ENCODE measurements around the gene ZNF654. TPM values are rescaled to one million over a fixed set of nuclear protein-coding genes. Genes with fewer than 3 reads are reported as not detected.
"Not testable (repeated sequence)": the region's sequence is repeated elsewhere in the genome, so short reads cannot be mapped to it uniquely, and the experiment has no call there.

ZNF654 gene
- 10 to 100 TPM; 12.5 to 18.1 TPM for total RNA-seq

DNA sequence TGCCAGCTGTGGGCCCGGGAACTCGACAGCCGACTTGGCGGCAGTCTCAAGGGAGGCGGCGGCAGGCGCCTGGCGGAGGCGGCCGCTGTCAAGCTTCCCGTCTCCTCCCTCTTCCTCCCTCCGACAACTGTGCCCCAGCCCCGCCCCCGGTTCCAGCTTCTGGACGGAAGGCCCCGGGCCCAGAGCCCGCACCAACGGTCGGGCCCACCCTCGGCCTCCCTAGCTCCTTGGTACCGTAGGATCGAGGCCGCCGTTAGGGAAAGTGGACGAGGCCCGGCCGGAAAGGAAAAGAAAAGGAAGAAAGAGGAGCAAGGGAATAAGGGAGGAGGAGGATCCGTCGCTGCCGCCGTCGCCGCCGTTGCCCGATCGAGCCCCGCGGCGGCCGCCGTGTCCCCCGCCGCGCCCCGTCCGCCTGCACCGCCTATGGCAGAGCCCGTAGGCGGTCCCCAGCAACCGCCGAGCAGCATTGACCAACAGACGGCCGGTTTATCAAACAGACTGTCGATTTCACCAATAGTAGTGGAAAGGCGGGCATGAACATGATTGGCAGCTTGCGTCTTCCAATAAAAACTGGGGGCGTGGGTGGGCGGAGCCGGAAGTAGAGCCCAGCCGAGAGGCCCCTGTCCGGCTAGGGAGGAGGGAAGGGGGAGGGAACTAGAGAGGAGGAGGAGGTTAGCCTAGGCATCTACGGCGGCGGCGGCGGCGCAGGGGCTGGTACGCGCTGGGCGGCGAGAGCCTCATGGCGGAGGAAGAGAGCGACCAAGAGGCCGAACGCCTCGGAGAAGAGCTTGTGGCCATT lies at the start of gene ZNF654, which contains the start of gene CGGBP1:
ZNF654 (plus strand) TSS at position 675 of the 799 bp plus-strand sequence; CDS start at position 740, 65 bp downstream.
CGGBP1 (minus strand) TSS at position 425 of the 799 bp plus-strand sequence. CDS start 3,029 bp downstream, outside the sequence.
- intact Hi-C loops (cut with DNase I) = loop anchor here (1.0 to 10.0 kb wide), 2 partner anchors 56 to 91 kb away; partner anchors contain the start of gene C3orf38
- Histone ChIP-seq H3K4me3 (peak within 1 kb of the TSS; percentile 90 to 93), H3K4me1 (replicated peaks) (no peaks in the 10 kb centered on the region), H3K9me3 (no peaks in the 10 kb centered on the region), H3K27ac (peak within 1 kb of the TSS; percentile 94 to 98), H3K27me3 (replicated peaks; ENCODE audit: insufficient read depth) (no peaks in the 10 kb centered on the region), H3K36me3 (no peaks in the 10 kb centered on the region)
- peak; percentile 98 for DNase-seq (ENCODE audit: low spot score)
- under 1% methylated on average over 76 of the region's 76 CpGs for WGBS
- TF ChIP-seq POLR2A (IDR thresholded peaks at IDR 0.05) = peak; percentile 89
- TF ChIP-seq, protein P1, sequence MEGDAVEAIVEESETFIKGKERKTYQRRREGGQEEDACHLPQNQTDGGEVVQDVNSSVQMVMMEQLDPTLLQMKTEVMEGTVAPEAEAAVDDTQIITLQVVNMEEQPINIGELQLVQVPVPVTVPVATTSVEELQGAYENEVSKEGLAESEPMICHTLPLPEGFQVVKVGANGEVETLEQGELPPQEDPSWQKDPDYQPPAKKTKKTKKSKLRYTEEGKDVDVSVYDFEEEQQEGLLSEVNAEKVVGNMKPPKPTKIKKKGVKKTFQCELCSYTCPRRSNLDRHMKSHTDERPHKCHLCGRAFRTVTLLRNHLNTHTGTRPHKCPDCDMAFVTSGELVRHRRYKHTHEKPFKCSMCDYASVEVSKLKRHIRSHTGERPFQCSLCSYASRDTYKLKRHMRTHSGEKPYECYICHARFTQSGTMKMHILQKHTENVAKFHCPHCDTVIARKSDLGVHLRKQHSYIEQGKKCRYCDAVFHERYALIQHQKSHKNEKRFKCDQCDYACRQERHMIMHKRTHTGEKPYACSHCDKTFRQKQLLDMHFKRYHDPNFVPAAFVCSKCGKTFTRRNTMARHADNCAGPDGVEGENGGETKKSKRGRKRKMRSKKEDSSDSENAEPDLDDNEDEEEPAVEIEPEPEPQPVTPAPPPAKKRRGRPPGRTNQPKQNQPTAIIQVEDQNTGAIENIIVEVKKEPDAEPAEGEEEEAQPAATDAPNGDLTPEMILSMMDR (IDR thresholded peaks at IDR 0.05) = peak in 1 of 4 experiments; percentile 3
- TF ChIP-seq POLR2AphosphoS5 (IDR thresholded peaks at IDR 0.05) = peak; percentile 93

DNA sequence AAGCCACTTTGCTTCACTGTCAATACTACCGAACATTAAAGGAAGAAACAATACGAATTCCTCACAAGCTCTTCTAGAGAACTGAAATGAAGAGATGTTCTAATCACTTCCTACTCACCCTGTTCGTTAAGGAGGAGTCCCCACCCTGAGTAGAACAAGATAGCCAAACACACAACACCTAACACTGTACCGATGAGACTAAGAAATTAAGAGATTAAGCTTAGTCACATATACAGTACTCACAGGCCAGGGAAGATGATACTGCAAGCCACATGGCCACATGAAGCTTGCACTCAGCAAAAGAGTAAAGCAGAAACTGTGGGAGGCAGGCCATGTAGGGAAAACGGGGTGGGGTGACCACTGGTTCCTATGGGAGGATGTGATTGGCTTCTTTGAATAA lies 48.2 kb upstream of the ZNF654 start:
- no peak for DNase-seq (ENCODE audit: low spot score)
- WGBS = 84% methylated on average over 5 of the region's 5 CpGs
- intact Hi-C loops (cut with DNase I) = no loop called here

GRCh38 chr3:88013592-88013991 lies 45.5 kb upstream of the ZNF654 start:
- Histone ChIP-seq H3K27me3 (replicated peaks; ENCODE audit: insufficient read depth) (no peaks in the 10 kb centered on the region), H3K4me1 (replicated peaks) (no peaks in the 10 kb centered on the region), H3K27ac (no peak overlapping the region), H3K4me3 (no peak overlapping the region), H3K9me3 (no peaks in the 10 kb centered on the region), H3K36me3 (no peaks in the 10 kb centered on the region)
- 32% methylated on average over 2 of the region's 2 CpGs for WGBS
- no peak for TF ChIP-seq POLR2A (IDR thresholded peaks at IDR 0.05)
- TF ChIP-seq, protein P1 (IDR thresholded peaks at IDR 0.05) = no peak
- no peak for TF ChIP-seq POLR2AphosphoS5 (IDR thresholded peaks at IDR 0.05)
- DNase-seq (ENCODE audit: low spot score) = no peak
- intact Hi-C loops (cut with DNase I) = no loop called here

More for the DNA sequence above, 48.2 kb upstream of the ZNF654 start:
- Histone ChIP-seq H3K4me3 (no peak overlapping the region), H3K9me3 (no peaks in the 10 kb centered on the region), H3K27me3 (replicated peaks; ENCODE audit: insufficient read depth) (no peaks in the 10 kb centered on the region), H3K27ac (no peak overlapping the region), H3K4me1 (replicated peaks) (no peaks in the 10 kb centered on the region), H3K36me3 (no peaks in the 10 kb centered on the region)
- no peak for TF ChIP-seq POLR2A (IDR thresholded peaks at IDR 0.05)
- TF ChIP-seq, protein P1 (IDR thresholded peaks at IDR 0.05) = no peak
- no peak for TF ChIP-seq POLR2AphosphoS5 (IDR thresholded peaks at IDR 0.05)

GRCh38 chr3:88015656-88016055 lies 43.4 kb upstream of the ZNF654 start:
- H3K27ac ChIP-seq; H3K27me3 ChIP-seq (replicated peaks; ENCODE audit: insufficient read depth); H3K4me3 ChIP-seq; H3K9me3 ChIP-seq; DNase-seq (ENCODE audit: low spot score); H3K36me3 ChIP-seq; H3K4me1 ChIP-seq (replicated peaks); intact Hi-C loops (cut with DNase I): not testable (repeated sequence)
- WGBS = 98% methylated on average over 19 of the region's 35 CpGs

DNA sequence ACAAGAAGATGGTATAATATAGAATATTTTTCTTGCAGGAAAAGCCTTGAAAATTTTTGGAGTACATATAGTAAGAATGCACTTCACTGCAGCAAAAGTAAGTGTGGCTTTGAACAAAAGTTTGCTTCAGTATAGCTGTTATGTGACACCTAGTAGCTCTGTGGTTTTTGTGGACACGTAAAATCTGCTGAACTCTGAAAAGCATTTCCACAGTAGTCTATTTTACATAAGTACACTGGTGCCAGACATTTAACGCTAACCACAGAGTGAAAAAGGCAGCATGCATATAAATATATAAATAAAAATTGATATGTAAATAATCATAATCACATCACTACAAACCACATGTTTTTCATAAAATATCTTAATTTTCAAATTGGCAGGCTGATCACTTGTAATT lies 40.0 kb upstream of the ZNF654 start:
- Histone ChIP-seq H3K27ac (no peak overlapping the region), H3K36me3 (no peaks in the 10 kb centered on the region), H3K4me3 (no peak overlapping the region), H3K27me3 (replicated peaks; ENCODE audit: insufficient read depth) (no peaks in the 10 kb centered on the region), H3K9me3 (no peaks in the 10 kb centered on the region), H3K4me1 (replicated peaks) (no peaks in the 10 kb centered on the region)
- DNase-seq (ENCODE audit: low spot score) = no peak
- 45% methylated on average over 2 of the region's 2 CpGs for whole genome bisulfite sequencing
- intact Hi-C loops (cut with DNase I) = no loop called here
- TF ChIP-seq POLR2A (IDR thresholded peaks at IDR 0.05) (no peak), POLR2AphosphoS5 (IDR thresholded peaks at IDR 0.05) (no peak)
- TF ChIP-seq, protein P1 (IDR thresholded peaks at IDR 0.05) = no peak

All from prostate gland (tissue), 2 donors.